ENCODE results near the gene RACGAP1. TPM values are rescaled to one million over a fixed set of nuclear protein-coding genes. Genes with fewer than 3 reads are reported as not detected.
"Not testable (repeated sequence)": the region's sequence is repeated elsewhere in the genome, so short reads cannot be mapped to it uniquely, and the experiment has no call there.

The RACGAP1 gene
- total RNA-seq, 3 donors from 2014 or later (not counting 1 experiment from before 2014, with no cell fraction given), result 6.1 to 11.6 (median 8.7) TPM

DNA sequence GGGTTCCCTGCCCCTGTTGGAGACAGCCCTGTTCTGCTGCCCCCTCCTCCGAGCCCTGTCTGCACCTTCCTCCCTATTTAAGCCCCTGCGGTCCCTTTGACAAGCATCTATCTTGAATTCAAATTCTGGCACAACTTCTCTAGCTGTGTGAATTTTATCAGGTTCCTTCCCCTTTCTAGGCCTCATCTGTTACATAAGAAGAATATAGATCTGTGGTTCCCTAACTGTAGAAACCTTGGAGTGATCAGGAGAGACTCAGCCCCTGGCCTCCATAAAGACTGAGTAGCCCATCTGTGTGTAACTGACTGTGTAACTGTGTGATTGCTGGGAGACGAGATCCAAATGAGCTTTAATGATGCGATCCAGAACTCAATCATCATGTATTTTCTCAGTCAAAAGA is 13.0 kb upstream of the RACGAP1 start:
- TF ChIP-seq, protein P1, sequence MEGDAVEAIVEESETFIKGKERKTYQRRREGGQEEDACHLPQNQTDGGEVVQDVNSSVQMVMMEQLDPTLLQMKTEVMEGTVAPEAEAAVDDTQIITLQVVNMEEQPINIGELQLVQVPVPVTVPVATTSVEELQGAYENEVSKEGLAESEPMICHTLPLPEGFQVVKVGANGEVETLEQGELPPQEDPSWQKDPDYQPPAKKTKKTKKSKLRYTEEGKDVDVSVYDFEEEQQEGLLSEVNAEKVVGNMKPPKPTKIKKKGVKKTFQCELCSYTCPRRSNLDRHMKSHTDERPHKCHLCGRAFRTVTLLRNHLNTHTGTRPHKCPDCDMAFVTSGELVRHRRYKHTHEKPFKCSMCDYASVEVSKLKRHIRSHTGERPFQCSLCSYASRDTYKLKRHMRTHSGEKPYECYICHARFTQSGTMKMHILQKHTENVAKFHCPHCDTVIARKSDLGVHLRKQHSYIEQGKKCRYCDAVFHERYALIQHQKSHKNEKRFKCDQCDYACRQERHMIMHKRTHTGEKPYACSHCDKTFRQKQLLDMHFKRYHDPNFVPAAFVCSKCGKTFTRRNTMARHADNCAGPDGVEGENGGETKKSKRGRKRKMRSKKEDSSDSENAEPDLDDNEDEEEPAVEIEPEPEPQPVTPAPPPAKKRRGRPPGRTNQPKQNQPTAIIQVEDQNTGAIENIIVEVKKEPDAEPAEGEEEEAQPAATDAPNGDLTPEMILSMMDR (IDR thresholded peaks at IDR 0.05), result no peak
- DNase-seq (no peak), ATAC-seq (no peak)
- Mint-ChIP-seq H3K27ac (no peak overlapping the region), H3K36me3 (no peaks in the 10 kb centered on the region), H3K27me3 (ENCODE audit: low read depth in 2 of 2) (peaks cover 4 to 17% of the 10 kb centered on the region in 2 donors), H3K4me3 (no peak overlapping the region), H3K4me1 (no peaks in the 10 kb centered on the region), H3K9me3 (no peaks in the 10 kb centered on the region)
- WGBS (ENCODE audit: insufficient coverage), result 80% methylated on average over 4 of the region's 4 CpGs
- no peaks in the 10 kb centered on the region for H3K36me3 ChIP-seq (ENCODE audit: control insufficient read depth, insufficient read depth, low read length)
- no peaks in the 10 kb centered on the region for H3K27me3 ChIP-seq (ENCODE audit: control insufficient read depth, insufficient read depth, low read length)
- H3K4me3 ChIP-seq (ENCODE audit: low read length), result no peak overlapping the region
- intact Hi-C loops (cut with micrococcal nuclease), result no loop called here
- no peaks in the 10 kb centered on the region for H3K9me3 ChIP-seq (ENCODE audit: control insufficient read depth, insufficient read depth, low read length)
- H3K4me1 ChIP-seq (ENCODE audit: control insufficient read depth, insufficient read depth, low read length), result peaks cover 4% of the 10 kb centered on the region
- no peak overlapping the region for H3K27ac ChIP-seq (ENCODE audit: low read length)

DNA sequence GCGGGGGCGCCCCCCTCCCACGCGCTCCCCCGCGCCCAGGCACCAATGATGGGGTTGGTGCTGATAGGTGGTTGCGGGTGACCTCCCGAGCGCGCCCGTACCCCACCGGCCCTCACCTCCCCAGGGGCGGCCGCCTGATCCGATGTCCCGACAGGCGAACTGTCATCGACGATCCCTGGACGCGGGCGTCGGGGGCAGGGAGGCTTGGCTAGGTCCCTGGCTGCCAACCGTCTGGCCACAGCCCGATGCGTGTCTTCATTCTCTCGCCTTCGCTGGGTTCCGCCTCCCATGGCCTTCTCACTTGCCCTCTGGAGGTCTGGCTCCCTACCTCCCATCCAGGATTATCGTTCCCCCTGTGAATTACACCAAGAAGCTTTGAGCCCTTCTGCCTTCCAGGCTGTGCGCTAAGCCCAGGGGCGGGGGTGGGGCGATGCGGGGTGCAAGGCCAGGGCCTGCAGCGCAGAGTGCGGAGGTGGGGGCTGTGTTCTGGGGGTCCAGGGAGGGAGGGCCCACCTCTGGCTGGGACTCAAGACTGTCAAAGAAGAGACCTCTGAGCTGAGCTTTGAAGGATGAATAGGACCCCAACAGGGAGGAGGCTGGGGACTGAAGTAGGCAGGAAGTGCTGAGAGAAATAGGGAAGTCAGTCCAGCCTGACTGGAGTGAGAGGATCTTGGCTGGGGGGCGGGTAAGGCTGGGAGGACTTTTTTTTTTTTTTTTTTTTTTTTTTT is 7.7 kb upstream of the RACGAP1 start:
- Histone ChIP-seq H3K4me3 (ENCODE audit: low read length) (peak overlapping the region; percentile 32), H3K27ac (ENCODE audit: low read length) (no peak overlapping the region), H3K9me3 (ENCODE audit: control insufficient read depth, insufficient read depth, low read length) (no peaks in the 10 kb centered on the region), H3K36me3 (ENCODE audit: control insufficient read depth, insufficient read depth, low read length) (no peaks in the 10 kb centered on the region), H3K4me1 (ENCODE audit: control insufficient read depth, insufficient read depth, low read length) (peaks cover 4% of the 10 kb centered on the region), H3K27me3 (ENCODE audit: control insufficient read depth, insufficient read depth, low read length) (no peaks in the 10 kb centered on the region)
- Mint-ChIP-seq H3K4me1 (no peaks in the 10 kb centered on the region), H3K27me3 (ENCODE audit: low read depth in 2 of 2) (peaks cover 14 to 23% of the 10 kb centered on the region in 2 donors), H3K9me3 (no peaks in the 10 kb centered on the region), H3K27ac (no peak overlapping the region), H3K36me3 (no peaks in the 10 kb centered on the region), H3K4me3 (peak overlapping the region; percentile 21)
- 13% methylated on average over 36 of the region's 37 CpGs for WGBS (ENCODE audit: insufficient coverage)
- intact Hi-C loops (cut with micrococcal nuclease), result no loop called here
- ATAC-seq (peak in 2 of 3 donors; percentile 15 to 44), DNase-seq (no peak)
- TF ChIP-seq, protein P1 (IDR thresholded peaks at IDR 0.05), result no peak

DNA sequence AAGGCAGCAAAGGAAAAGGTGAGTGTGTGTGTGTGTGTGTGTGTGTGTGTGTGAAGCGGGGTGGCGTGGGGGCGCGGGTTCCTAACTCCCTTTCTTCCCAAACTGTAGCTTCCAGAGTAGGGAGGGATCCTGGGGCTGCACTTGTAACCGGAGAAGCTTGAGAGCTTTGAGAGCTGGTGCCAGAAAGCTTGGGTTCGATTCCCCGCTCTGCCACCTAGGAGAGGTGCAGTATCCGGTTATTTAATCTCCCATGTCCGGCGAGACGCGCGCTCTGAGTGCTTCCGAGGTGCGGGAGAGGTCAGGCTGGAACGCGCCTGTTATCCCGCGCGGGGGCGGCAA is 7.2 kb upstream of the RACGAP1 start:
- Mint-ChIP-seq H3K36me3 (no peaks in the 10 kb centered on the region), H3K4me1 (no peaks in the 10 kb centered on the region), H3K4me3 (no peak overlapping the region), H3K9me3 (no peaks in the 10 kb centered on the region), H3K27me3 (ENCODE audit: low read depth in 2 of 2) (peaks cover 14 to 23% of the 10 kb centered on the region in 2 donors), H3K27ac (no peak overlapping the region)
- no peaks in the 10 kb centered on the region for H3K36me3 ChIP-seq (ENCODE audit: control insufficient read depth, insufficient read depth, low read length)
- 29% methylated on average over 17 of the region's 21 CpGs for WGBS (ENCODE audit: insufficient coverage)
- H3K27ac ChIP-seq (ENCODE audit: low read length), result no peak overlapping the region
- intact Hi-C loops (cut with micrococcal nuclease), result no loop called here
- no peaks in the 10 kb centered on the region for H3K27me3 ChIP-seq (ENCODE audit: control insufficient read depth, insufficient read depth, low read length)
- TF ChIP-seq, protein P1 (IDR thresholded peaks at IDR 0.05), result no peak
- H3K9me3 ChIP-seq (ENCODE audit: control insufficient read depth, insufficient read depth, low read length), result no peaks in the 10 kb centered on the region
- DNase-seq (no peak), ATAC-seq (no peak)
- peaks cover 4% of the 10 kb centered on the region for H3K4me1 ChIP-seq (ENCODE audit: control insufficient read depth, insufficient read depth, low read length)
- H3K4me3 ChIP-seq (ENCODE audit: low read length), result peak overlapping the region; percentile 32

DNA sequence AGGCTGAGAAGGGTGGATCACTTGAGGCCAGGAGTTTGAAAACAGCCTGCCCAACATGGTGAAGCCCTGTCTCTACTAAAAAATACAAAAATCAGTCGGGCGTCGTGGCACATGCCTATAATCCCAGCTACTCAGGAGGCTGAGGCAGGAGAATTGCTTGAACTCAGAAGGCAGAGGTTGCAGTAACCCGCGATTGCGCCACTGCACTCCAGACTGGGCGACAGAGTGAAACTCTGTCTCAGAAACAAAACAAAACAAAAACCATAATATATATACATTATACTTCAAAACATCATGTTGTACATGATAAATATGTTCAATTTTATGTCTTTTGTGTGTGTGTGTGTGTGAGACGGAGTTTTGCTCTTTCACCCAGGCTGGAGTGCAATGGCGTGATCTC is 5.2 kb upstream of the RACGAP1 start:
- H3K27me3 ChIP-seq (ENCODE audit: control insufficient read depth, insufficient read depth, low read length); intact Hi-C loops (cut with micrococcal nuclease); H3K27ac Mint-ChIP-seq; H3K9me3 ChIP-seq (ENCODE audit: control insufficient read depth, insufficient read depth, low read length); H3K4me3 ChIP-seq (ENCODE audit: low read length); H3K36me3 Mint-ChIP-seq; H3K36me3 ChIP-seq (ENCODE audit: control insufficient read depth, insufficient read depth, low read length); H3K4me1 Mint-ChIP-seq; DNase-seq; ATAC-seq; H3K4me3 Mint-ChIP-seq; H3K4me1 ChIP-seq (ENCODE audit: control insufficient read depth, insufficient read depth, low read length); H3K27ac ChIP-seq (ENCODE audit: low read length); H3K9me3 Mint-ChIP-seq: not testable (repeated sequence)
- WGBS (ENCODE audit: insufficient coverage), result 91% methylated on average over 8 of the region's 9 CpGs
- H3K27me3 Mint-ChIP-seq (ENCODE audit: low read depth in 2 of 2), result peaks cover 14 to 16% of the 10 kb centered on the region in 2 donors

Data from natural killer cell (primary cell).